ENCODE measurements around the gene TTN. TPM values are rescaled to one million over a fixed set of nuclear protein-coding genes. Genes with fewer than 3 reads are reported as not detected.

The TTN gene
- total RNA-seq, 1 experiment from 2014 or later = 0.13 TPM

- no peaks in the 10 kb centered on the region for H3K36me3 ChIP-seq (ENCODE audit: control insufficient read depth, insufficient read depth, low read length)
- ChIA-PET CTCF (no interaction called here), POLR2A (no interaction called here)
- ATAC-seq = no peak
- 0 out of 2 replicates have a peak, but pooled peaks cover 4% of the 10 kb centered on the region for H3K27me3 ChIP-seq (ENCODE audit: control insufficient read depth, insufficient read depth, low read length)
- no peak for TF ChIP-seq REST (IDR thresholded peaks at IDR 0.05; ENCODE audit: insufficient read depth in 1 of 2, low read depth in 2 of 2, low read length in 1 of 2)
- no peak for TF ChIP-seq CTCF (IDR thresholded peaks at IDR 0.05)
- TF ChIP-seq SIN3A (IDR thresholded peaks at IDR 0.05; ENCODE audit: borderline replicate concordance, insufficient read depth, low read depth, low read length) = no peak
- TF ChIP-seq TCF7L2 (IDR thresholded peaks at IDR 0.05; ENCODE audit: low read depth, low read length) = no peak
- no peaks in the 10 kb centered on the region for H3K9me3 ChIP-seq (ENCODE audit: control insufficient read depth, insufficient read depth, low read depth, low read length)
- in situ Hi-C loops (cut with HindIII; ENCODE audit: low pct_unique_long_range_greater_than_20kb, low sequenced_read_pairs) (no loop called here), intact Hi-C loops (cut with micrococcal nuclease; ENCODE audit: unreplicated experiment) (no loop called here)
- no peak overlapping the region for H3K4me3 ChIP-seq (ENCODE audit: low read depth in 2 of 2, low read length in 2 of 2)
- BruUV-seq (replicated peaks) = no TSS peak
- DNase-seq (ENCODE audit: low read depth, low spot score) = no peak
- H3K4me1 ChIP-seq (ENCODE audit: control insufficient read depth, insufficient read depth, low read length) = no peaks in the 10 kb centered on the region
- no peak overlapping the region for H3K27ac ChIP-seq (ENCODE audit: low read length)
Observed at GRCh38 chr2:178679891-178680290, 127.3 kb downstream of the TTN start.

- H3K27me3 ChIP-seq (ENCODE audit: control insufficient read depth, insufficient read depth, low read length) = 0 out of 2 replicates have a peak, but pooled peaks cover 4% of the 10 kb centered on the region
- no TSS peak for BruUV-seq (replicated peaks)
- intact Hi-C loops (cut with micrococcal nuclease; ENCODE audit: unreplicated experiment) (no loop called here), in situ Hi-C loops (cut with HindIII; ENCODE audit: low pct_unique_long_range_greater_than_20kb, low sequenced_read_pairs) (no loop called here)
- DNase-seq (ENCODE audit: low read depth, low spot score) = no peak
- no peaks in the 10 kb centered on the region for H3K36me3 ChIP-seq (ENCODE audit: control insufficient read depth, insufficient read depth, low read length)
- no peak for ATAC-seq
- no peaks in the 10 kb centered on the region for H3K4me1 ChIP-seq (ENCODE audit: control insufficient read depth, insufficient read depth, low read length)
- no peaks in the 10 kb centered on the region for H3K9me3 ChIP-seq (ENCODE audit: control insufficient read depth, insufficient read depth, low read depth, low read length)
- ChIA-PET CTCF (no interaction called here), POLR2A (interaction anchor here (0.7 kb wide), 1 partner anchor 11 kb away, joined by 4 read pairs; no protein-coding TSS in a partner anchor)
- H3K27ac ChIP-seq (ENCODE audit: low read length) = no peak overlapping the region
- TF ChIP-seq POLR2AphosphoS5 (IDR thresholded peaks at IDR 0.05; ENCODE audit: low read depth, low read length) = no peak
- no peak for TF ChIP-seq SIN3A (IDR thresholded peaks at IDR 0.05; ENCODE audit: borderline replicate concordance, insufficient read depth, low read depth, low read length)
- TF ChIP-seq REST (IDR thresholded peaks at IDR 0.05; ENCODE audit: insufficient read depth in 1 of 2, low read depth in 2 of 2, low read length in 1 of 2) = no peak
- no peak for TF ChIP-seq TCF7L2 (IDR thresholded peaks at IDR 0.05; ENCODE audit: low read depth, low read length)
- no peak for TF ChIP-seq CTCF (IDR thresholded peaks at IDR 0.05)
- no peak overlapping the region for H3K4me3 ChIP-seq (ENCODE audit: low read depth in 2 of 2, low read length in 2 of 2)
Observed at GRCh38 chr2:178677599-178677998, 129.6 kb downstream of the TTN start.

All from Panc1 (cell line).